BE2C (cell line): ENCODE measurements around the gene LTBP4.
A peak's percentile ranks its signal among the peaks of the same experiment; 100 is the strongest.
"Not testable (repeated sequence)": the region's sequence is repeated elsewhere in the genome, so short reads cannot be mapped to it uniquely, and the experiment has no call there.

ENCODE experiments used
- DNase-seq: peaks from one replicate; pipeline ENCODE4 v3.0.0-alpha.2; 2020
- H3K27me3 ChIP-seq: fragments of 250-450 bp; sonication (Bioruptor Pico); 2 replicates; pipeline ENCODE4 v1.5.1; 2020; ENCODE audit warnings: mild to moderate bottlenecking
- H3K36me3 ChIP-seq: fragments of 250-450 bp; sonication (Bioruptor Pico); 2 replicates; pipeline ENCODE4 v1.5.1; 2020; ENCODE audit warnings: mild to moderate bottlenecking
- H3K4me1 ChIP-seq: fragments of 250-450 bp; sonication (Bioruptor Pico); 2 replicates; pipeline ENCODE4 v1.5.1; 2020
- H3K4me3 ChIP-seq: 2 replicates; pipeline ENCODE4 v1.5.1; 2011; ENCODE audit warnings: low read depth, low read length
- H3K9me3 ChIP-seq: fragments of 250-450 bp; sonication (Bioruptor Pico); 2 replicates; pipeline ENCODE4 v1.5.1; 2020
- TF ChIP-seq, protein P1 (sequence below): IDR thresholded peaks from 2 replicates; pipeline ENCODE4 v1.5.1; 2012; ENCODE audit warnings: mild to moderate bottlenecking, low read depth, low read length

LTBP4 gene

DNA sequence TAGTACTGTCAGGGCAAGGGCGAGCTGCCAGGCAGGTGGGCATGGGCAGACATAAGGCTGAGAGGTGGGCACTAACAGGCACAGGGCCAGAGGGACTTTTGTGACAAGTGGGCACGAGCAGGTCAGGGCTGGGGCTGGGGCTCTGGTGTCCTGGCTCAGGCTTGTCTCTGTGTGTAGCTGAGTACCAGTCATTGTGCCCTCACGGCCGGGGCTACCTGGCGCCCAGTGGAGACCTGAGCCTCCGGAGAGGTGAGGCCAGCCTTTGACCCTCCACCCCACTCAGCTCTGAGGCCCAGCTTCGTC is 21.6 kb downstream of the LTBP4 start:
- DNase-seq, result no peak
- H3K36me3 ChIP-seq, result no peaks in the 10 kb centered on the region
- H3K4me1 ChIP-seq, result peaks cover 3% of the 10 kb centered on the region; the same call in 1 of the 2 replicates
- no peak overlapping the region for H3K4me3 ChIP-seq
- H3K27me3 ChIP-seq, result no peaks in the 10 kb centered on the region
- TF ChIP-seq, protein P1, sequence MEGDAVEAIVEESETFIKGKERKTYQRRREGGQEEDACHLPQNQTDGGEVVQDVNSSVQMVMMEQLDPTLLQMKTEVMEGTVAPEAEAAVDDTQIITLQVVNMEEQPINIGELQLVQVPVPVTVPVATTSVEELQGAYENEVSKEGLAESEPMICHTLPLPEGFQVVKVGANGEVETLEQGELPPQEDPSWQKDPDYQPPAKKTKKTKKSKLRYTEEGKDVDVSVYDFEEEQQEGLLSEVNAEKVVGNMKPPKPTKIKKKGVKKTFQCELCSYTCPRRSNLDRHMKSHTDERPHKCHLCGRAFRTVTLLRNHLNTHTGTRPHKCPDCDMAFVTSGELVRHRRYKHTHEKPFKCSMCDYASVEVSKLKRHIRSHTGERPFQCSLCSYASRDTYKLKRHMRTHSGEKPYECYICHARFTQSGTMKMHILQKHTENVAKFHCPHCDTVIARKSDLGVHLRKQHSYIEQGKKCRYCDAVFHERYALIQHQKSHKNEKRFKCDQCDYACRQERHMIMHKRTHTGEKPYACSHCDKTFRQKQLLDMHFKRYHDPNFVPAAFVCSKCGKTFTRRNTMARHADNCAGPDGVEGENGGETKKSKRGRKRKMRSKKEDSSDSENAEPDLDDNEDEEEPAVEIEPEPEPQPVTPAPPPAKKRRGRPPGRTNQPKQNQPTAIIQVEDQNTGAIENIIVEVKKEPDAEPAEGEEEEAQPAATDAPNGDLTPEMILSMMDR, result no peak
- H3K9me3 ChIP-seq, result no peaks in the 10 kb centered on the region

GRCh38 chr19:40623403-40624251 is 22.5 kb downstream of the LTBP4 start:
- H3K4me1 ChIP-seq, result peaks cover 3% of the 10 kb centered on the region; the same call in 1 of the 2 replicates
- TF ChIP-seq, protein P1, result no peak
- peak overlapping the region; percentile 30 for H3K4me3 ChIP-seq
- H3K36me3 ChIP-seq, result no peaks in the 10 kb centered on the region
- no peaks in the 10 kb centered on the region for H3K9me3 ChIP-seq
- no peaks in the 10 kb centered on the region for H3K27me3 ChIP-seq
- peak; percentile 93 for DNase-seq

- not testable (repeated sequence) for H3K9me3 ChIP-seq, DNase-seq, H3K4me3 ChIP-seq, H3K36me3 ChIP-seq, H3K27me3 ChIP-seq, H3K4me1 ChIP-seq
Measured at GRCh38 chr19:40624369-40625153, 23.4 kb downstream of the LTBP4 start.

GRCh38 chr19:40625406-40626120 is 24.4 kb downstream of the LTBP4 start:
- no peaks in the 10 kb centered on the region for H3K36me3 ChIP-seq
- no peak for DNase-seq
- H3K4me1 ChIP-seq, result peaks cover 3% of the 10 kb centered on the region; the same call in 1 of the 2 replicates

DNA sequence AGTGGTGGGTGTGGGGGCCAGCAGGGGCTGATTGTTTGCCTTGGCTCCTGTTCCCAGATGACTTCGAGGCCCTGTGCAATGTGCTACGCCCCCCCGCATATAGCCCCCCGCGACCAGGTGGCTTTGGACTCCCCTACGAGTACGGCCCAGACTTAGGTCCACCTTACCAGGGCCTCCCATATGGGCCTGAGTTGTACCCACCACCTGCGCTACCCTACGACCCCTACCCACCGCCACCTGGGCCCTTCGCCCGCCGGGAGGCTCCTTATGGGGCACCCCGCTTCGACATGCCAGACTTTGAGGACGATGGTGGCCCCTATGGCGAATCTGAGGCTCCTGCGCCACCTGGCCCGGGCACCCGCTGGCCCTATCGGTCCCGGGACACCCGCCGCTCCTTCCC is 25.7 kb downstream of the LTBP4 start:
- Histone ChIP-seq H3K36me3 (no peaks in the 10 kb centered on the region), H3K27me3 (no peaks in the 10 kb centered on the region), H3K4me1 (peaks cover 3% of the 10 kb centered on the region; the same call in 1 of the 2 replicates), H3K9me3 (no peaks in the 10 kb centered on the region), H3K4me3 (no peak overlapping the region)
- no peak for DNase-seq
- TF ChIP-seq, protein P1, result no peak

More at GRCh38 chr19:40625406-40626120, 24.4 kb downstream of the LTBP4 start:
- no peaks in the 10 kb centered on the region for H3K9me3 ChIP-seq
- H3K27me3 ChIP-seq, result no peaks in the 10 kb centered on the region
- TF ChIP-seq, protein P1, result no peak
- H3K4me3 ChIP-seq, result no peak overlapping the region

DNA sequence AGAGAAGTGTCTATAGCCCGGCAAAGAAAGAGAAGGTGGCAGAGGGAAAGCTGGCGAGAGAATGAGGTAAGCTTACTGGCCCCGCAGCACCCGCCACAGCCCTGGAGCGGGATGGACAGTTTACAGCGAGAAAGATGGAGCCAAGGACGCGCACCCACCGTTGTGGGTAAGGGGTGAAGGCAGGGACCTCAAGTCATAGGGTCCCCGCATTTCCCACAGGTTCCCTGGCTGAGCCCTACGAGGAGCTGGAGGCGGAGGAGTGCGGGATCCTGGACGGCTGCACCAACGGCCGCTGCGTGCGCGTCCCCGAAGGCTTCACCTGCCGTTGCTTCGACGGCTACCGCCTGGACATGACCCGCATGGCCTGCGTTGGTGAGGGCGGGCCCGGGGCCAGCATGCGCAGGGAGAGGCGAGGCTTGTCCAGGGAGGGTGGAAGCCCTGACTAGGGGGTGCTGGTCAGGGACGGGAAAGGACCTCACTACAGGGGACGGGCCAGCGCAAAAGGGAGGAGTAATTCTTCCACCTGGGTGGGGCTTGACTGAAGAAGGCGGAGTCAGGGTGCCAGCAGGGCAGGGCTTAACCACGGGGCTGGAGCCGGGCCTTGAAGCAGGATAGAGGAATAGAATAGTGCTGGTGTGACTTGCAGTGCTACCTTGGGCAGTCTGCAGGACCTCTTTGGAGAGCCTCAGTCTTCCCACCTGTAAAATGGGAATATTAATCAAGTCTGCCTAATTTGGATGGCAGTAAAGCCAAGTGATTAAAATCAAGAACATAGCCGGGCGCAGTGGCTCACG is 26.5 kb downstream of the LTBP4 start:
- TF ChIP-seq, protein P1, result no peak
- Histone ChIP-seq H3K9me3 (no peaks in the 10 kb centered on the region), H3K27me3 (no peaks in the 10 kb centered on the region), H3K36me3 (no peaks in the 10 kb centered on the region), H3K4me1 (peaks cover 3% of the 10 kb centered on the region; the same call in 1 of the 2 replicates), H3K4me3 (no peak overlapping the region)
- DNase-seq, result no peak
